ENCODE data around the gene LRRC45. TPM values are rescaled to one million over a fixed set of nuclear protein-coding genes. Genes with fewer than 3 reads are reported as not detected.
"Not testable (repeated sequence)": the region's sequence is repeated elsewhere in the genome, so short reads cannot be mapped to it uniquely, and the experiment has no call there.

Gene LRRC45
- polyA plus RNA-seq, 1 donor, result 10.4 TPM

- no peak for DNase-seq
These were observed 11.4 kb downstream of the LRRC45 start for GRCh38 chr17:82034371-82035011.

- no peak for DNase-seq
These were observed 12.4 kb downstream of the LRRC45 start for GRCh38 chr17:82035488-82035887.

- no peak for DNase-seq
These were observed 13.0 kb downstream of the LRRC45 start for GRCh38 chr17:82035956-82036633.

GRCh38 chr17:82036634-82037091, 13.6 kb downstream of the LRRC45 start:
- no peak for DNase-seq

DNA sequence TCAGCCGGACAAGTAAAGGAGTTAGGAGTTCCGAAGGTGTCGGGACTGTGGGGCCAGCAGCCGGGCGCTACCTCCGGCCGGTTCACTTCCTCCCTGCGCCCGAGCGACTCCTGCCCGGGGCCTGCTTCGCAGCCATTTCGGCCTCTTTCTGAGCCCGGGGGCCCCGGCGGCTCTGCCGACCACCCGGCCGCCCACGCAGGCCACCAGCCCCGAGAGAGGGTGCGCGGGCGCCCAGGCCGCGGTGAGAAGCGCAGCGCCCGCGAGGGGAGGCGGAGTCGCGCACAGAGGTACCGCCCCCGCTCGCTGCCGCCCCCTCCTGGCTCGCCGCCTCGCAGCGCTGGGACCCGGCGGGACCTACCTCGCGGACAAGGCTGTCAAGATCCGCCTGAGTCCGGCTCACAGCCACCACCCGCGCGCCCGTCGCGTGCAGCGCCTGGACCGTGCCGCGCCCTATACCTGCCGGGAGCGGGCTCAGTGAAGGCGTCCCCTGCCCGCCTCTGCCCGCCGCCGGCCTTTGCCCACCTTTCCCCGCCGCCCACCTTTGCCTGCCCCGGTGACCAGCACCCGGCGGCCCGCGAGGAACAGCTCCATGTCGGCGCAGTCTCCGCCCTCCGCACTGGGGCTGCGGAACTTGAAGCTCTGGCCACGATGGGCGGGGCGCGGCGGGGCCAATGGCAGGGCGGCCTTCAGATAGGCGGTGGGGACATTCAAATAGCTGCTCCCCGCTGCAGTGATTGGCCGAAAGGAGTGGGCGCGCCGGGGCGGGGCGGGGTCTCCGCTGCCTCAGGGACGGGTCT, 14.2 kb downstream of the LRRC45 start, which contains the start of gene DCXR:
DCXR (minus strand) TSS at position 606 of the 797 bp plus-strand sequence; CDS start at position 591, 15 bp downstream.
- peak; percentile 97 for DNase-seq

DNA sequence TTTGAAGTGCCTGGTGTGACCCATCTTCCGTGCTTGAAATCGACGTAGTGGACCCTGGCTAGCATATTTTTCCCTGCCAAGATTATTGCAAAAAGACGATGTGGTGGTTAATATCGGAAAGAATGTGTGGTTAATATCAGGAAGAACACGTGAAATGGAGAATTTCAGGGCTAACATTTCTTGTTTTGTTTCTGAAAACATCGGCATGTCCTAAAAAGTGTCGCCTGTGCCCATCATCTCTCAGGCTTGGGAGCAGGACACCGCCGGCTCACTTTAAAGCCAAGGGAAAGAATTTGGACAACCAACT, 14.7 kb downstream of the LRRC45 start:
- DNase-seq, result no peak

DNA sequence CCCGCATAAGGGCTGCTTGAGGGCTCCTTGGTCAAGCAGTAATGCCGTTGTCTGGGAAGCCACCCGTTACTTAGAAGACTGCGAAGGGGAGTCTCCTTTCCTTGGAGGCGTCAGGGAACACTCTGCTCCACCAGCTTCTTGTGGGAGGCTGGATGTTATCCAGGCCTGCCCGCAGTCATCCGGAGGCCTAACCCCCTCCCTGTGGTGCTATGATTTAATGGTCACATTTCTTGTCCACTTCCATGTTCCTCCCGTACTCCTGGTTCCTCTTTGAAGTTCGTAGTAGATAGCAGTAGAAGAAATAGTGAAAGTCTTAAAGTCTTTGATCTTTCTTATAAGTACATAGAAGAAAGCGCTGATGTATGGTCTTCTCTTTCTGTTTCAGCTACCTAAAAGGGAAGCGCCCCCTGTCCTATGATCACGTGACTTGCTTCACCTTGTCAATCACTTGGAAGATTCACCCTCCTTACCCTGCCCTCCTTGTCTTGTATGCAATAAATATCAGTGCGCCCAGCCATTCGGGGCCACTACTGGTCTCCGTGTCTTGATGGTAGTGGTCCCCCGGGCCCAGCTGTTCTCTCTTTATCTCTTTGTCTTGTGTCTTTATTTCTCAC, 15.8 kb downstream of the LRRC45 start:
- not testable (repeated sequence) for DNase-seq

GRCh38 chr17:82039695-82040299, 16.7 kb downstream of the LRRC45 start:
- no peak for DNase-seq

DNA sequence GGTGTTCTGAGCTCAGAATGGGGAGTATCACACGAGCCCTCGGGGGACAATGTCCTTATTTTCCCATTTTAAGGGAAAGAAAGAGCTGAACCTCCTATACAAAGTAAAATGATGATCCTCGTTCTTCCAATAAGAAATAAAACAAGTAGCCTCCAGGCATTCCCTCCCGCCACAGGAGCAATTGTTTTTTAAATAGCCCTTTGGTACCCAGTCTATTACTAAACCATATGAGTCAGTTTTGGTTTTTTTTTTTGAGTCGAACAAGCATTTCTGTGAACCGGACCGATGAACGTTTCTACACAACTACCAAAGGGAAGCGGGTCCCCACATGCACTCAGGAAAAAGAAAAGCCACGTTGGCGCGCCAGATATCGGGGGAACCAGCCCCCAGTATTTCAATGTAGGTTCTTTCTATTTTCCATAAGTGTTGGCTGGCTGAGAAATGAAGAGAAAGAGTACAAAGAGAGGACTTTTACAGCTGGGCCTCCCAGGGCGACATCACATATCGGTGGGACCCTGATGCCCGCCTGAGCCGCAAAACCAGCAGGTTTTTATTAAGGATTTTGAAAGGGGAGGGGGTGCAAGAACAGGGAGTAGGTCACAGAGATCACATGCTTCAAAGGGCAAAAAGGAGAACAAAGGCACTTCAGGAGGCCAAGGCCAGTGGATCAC, 18.2 kb downstream of the LRRC45 start:
- DNase-seq, result no peak

GRCh38 chr17:82042649-82043048, 19.5 kb downstream of the LRRC45 start:
- no peak for DNase-seq

DNA sequence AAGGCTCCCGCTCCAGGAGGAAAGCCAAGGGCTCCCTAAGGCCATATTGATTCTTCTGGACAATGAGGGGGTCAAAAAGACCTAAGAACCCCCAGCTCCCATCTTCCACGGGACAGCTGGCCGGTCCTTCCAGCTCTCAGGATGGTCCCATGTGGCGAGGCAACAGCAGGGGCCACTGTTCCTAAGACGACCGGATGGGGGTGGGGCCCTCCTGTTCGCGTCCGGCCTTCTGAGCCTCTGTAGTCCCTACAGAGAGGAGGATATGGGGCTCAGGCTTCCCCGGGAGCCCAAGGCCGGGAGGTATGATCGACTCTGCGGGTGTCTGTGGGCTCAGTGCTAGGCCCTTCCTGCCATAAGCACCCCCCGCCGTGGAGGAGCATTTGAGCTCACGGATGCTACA, 20.4 kb downstream of the LRRC45 start:
- no peak for DNase-seq

GRCh38 chr17:82045936-82046484, 22.9 kb downstream of the LRRC45 start:
- DNase-seq, result no peak

DNA sequence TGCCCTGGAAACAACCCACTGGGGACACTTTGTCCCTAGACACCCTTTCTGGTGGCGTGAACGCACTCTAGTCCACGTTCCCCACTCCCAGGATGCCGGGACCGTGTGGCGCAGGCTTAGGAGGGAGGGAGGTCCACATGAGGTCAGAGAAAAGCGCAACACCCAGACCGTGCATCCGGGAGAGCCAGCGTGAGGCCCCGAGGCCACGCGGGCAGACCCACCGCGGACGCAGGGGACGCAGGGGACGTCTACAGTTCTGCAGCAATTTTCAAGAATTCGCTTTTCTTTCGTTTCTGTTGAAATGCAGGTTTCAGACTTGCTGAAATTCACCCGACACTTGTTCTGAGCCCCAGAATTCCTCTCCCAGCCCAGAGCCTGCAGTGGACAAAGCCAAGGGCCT, 23.8 kb downstream of the LRRC45 start:
- DNase-seq, result no peak

GRCh38 chr17:82047379-82047778, 24.3 kb downstream of the LRRC45 start:
- DNase-seq, result no peak

GRCh38 chr17:82047914-82048570, 24.9 kb downstream of the LRRC45 start:
- no peak for DNase-seq

DNA sequence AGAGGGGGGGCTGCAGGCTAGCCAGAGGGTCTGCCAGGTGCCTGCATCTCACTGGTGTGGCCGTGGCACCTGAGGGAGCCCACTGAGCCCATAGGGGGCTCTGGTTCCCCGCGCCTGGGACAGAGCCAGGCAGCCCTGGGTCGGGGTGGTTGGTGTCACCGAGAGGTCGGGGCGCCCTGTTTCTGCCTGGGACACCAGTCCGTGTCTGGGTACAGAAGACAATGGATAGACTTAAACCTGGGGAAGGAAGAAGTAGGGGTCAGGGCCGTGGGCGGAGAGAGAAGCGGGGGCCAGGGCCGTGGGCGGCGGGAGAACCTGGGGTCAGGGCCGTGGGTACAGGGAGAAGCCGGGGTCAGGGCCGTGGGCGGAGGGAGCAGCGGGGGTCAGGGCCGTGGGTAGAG, 25.5 kb downstream of the LRRC45 start:
- no peak for DNase-seq

- DNase-seq, result no peak
These were observed 26.0 kb downstream of the LRRC45 start for GRCh38 chr17:82049106-82049505.

DNA sequence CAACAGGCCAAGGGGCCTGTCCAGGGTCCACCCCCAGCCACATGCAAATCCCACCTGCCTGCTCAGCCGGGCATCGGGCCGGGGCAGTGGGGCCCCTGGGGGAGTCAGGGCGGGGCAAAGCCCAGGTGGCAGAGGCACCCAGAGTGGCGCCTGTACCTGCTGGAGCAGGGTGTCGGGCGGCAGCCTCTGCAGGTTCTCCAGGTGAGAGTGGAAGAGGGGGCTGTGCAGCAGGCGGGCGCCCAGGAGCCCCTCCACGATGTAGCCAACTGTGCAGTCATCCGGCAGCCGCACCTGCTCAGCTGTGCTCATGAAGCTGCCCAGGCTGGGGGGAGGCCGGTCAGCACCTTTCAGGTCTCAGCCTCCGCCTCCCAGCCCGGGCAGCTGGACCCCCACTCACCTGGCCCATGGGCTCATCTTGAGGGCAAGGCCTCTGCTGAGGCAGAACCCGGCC, 26.4 kb downstream of the LRRC45 start:
- DNase-seq, result no peak

GRCh38 chr17:82050152-82050760, 27.2 kb downstream of the LRRC45 start:
- no peak for DNase-seq

Measured in left kidney (tissue), 2 donors.